Fibroblast of lung (primary cell): ENCODE measurements around the gene KRT85.

Experiments
- CTCF ChIP-seq, 2 donors: IDR thresholded peaks in 1 of 2; conservative IDR thresholded peaks in 1 of 2; 1 replicate in 1 of 2; 2 replicates in 1 of 2; pipeline ENCODE4 v1.5.1; 2011 to 2012; ENCODE audit warnings: low read length in 2 of 2, control low read depth in 1 of 2, inconsistent platforms in 1 of 2, low read depth in 1 of 2, mild to moderate bottlenecking in 1 of 2
- EZH2 ChIP-seq: IDR thresholded peaks from 2 replicates; pipeline ENCODE4 v1.5.1; 2012; ENCODE audit warnings: low read length, control low read depth, mild to moderate bottlenecking; ENCODE audit errors: missing control alignments

- TF ChIP-seq CTCF (conservative IDR thresholded peaks at IDR 0.05 in 1 of 2, IDR thresholded peaks at IDR 0.05 in 1 of 2; ENCODE audit: low read depth in 1 of 2, low read length in 2 of 2) (no peak), EZH2 (no peak)
Observed at GRCh38 chr12:52356031-52356761, 11.1 kb downstream of the KRT85 start.
